DMS53 (cell line): ENCODE data around the gene CFHR1.
"Not testable (repeated sequence)": the region's sequence is repeated elsewhere in the genome, so short reads cannot be mapped to it uniquely, and the experiment has no call there.

Source experiments
- DNase-seq: peaks from one replicate; lab custom pipeline; 2025; lab: John Stamatoyannopoulos, UW

The CFHR1 gene

GRCh38 chr1:196819531-196819930, at the start of gene CFHR1:
Gene CFHR1, plus strand, starts transcription at chr1:196819731. Its CDS starts 114 bp downstream, at chr1:196819845.
- DNase-seq, result not testable (repeated sequence)

GRCh38 chr1:196769823-196770222, 49.7 kb upstream of the CFHR1 start:
- DNase-seq, result not testable (repeated sequence)

DNA sequence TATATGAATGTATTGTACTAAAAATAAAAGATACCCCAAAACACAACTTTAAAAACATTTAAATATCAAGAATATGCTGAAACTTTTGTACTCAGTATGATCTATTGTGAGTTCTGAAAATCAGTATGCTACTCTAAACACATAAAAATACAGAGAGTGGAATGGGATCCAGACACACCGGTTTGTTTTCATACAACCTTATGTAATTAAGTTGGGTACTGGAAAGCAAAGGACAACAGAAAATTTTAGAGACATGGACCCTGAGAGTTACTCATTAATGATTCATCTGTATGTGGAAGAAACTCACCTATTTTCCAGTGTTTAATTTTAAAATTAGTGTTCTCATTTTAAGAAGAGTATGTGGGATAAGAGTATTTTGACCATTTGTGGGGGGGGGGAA, 45.8 kb upstream of the CFHR1 start:
- no peak for DNase-seq

DNA sequence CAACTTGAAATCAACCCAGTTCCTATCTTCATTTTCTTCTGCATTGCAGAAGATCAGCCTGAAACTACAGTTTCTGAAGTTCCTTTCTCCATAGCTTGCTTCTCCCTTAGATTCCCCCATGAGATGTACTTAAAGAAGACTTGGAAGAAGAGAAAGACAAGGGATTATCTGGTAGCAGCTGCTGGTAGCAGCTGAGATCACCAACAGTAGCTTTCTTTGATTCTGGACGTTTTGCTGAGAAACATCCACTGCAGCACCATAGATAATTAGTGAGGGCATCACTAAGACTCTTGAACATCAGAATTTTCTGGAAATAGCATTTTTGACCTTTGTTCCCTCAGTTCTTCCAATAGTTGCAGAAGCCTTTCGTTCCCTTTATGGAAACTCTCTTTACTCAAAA, 45.4 kb upstream of the CFHR1 start:
- DNase-seq, result no peak

- no peak for DNase-seq
These were observed 44.9 kb upstream of the CFHR1 start, which contains the start of gene CFHR3 for GRCh38 chr1:196774603-196775002. Gene CFHR3, plus strand, starts transcription at chr1:196774840. Its CDS starts 47 bp downstream, at chr1:196774887.

DNA sequence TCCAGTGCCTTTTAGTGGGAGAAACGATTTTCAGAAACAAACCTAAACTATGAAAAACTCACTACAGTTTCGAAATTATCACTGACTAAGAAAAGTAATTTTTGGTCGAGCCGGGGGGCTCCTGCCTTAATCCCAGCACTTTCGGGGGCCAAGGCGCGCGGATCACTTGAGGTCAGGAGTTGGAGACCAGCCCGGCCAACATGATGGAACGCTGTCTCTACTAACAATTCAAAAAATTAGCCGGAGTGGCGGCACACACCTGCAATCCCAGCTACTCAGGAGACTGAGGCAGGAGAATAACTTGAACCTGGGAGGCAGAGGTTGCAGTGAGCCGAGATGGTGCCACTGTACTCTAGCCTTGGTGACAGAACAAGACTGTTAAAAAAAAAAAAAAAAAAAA, 41.9 kb upstream of the CFHR1 start:
- no peak for DNase-seq

- DNase-seq, result peak; percentile 24
These were observed 40.4 kb upstream of the CFHR1 start for GRCh38 chr1:196779093-196779492.

DNA sequence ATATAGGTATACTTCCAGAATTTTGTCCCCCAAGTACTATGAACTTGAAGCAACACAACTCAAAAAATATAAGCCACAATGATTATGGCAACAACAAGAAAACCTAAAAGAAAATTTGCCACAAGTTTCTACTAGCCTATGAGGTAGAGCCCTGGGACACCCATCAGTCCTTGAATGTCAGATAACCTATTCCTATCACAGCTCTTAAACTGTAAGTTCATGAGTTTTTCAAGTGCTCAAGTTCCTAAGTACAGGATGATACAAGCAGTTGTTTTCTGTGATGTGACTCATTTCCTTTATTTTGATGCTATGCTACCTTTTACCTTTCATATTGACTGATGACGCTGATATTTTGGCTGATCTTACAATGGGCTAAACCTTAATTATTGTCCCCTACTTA, 28.3 kb upstream of the CFHR1 start:
- DNase-seq, result not testable (repeated sequence)

DNA sequence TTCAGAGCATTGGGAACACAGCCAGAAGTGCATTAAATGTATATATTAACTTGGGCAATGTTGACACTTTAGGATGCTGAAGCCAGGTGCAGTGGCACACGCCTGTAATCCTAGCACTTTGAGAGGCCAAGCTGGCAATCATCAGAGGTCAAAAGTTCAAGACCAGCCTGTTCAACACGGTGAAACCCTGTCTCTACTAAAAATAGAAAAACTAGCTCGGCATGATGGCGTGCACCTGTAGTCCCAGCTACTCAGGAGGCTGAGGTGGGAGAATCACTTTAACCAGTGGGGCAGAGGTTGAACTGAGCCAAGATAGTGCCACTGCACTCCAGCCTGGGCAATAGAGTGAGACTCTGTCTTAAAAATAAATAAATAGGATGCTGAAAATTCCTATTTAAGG, 25.4 kb upstream of the CFHR1 start:
- peak; percentile 81 for DNase-seq

DNA sequence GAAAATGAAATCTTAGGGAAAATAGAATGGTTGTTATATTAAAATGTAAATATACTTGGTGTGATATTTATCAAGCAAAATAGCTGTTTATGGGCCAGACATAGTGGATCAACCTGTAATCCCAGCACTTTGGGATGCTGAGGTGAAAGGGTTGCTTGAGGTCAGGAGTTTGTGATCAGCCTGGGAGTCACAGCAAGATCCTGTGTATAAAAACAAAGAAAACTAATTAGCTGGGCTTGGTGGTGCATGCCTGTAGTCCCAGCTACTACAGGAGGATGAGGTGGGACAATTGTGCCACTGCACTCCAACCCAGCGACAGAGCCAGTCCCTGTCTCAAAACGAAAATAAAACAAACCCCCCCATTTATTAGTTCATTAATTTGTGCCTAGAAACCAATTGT, 21.6 kb upstream of the CFHR1 start:
- DNase-seq, result no peak

GRCh38 chr1:196801920-196802319, 17.6 kb upstream of the CFHR1 start:
- not testable (repeated sequence) for DNase-seq

- DNase-seq, result no peak
These were observed 10.8 kb upstream of the CFHR1 start for GRCh38 chr1:196808529-196809235.

GRCh38 chr1:196817442-196817841, 2.1 kb upstream of the CFHR1 start:
- DNase-seq, result peak; percentile 76

GRCh38 chr1:196827860-196828259, 8.3 kb downstream of the CFHR1 start:
- DNase-seq, result peak; percentile 73

GRCh38 chr1:196849613-196850492, 30.3 kb downstream of the CFHR1 start:
- DNase-seq, result not testable (repeated sequence)

DNA sequence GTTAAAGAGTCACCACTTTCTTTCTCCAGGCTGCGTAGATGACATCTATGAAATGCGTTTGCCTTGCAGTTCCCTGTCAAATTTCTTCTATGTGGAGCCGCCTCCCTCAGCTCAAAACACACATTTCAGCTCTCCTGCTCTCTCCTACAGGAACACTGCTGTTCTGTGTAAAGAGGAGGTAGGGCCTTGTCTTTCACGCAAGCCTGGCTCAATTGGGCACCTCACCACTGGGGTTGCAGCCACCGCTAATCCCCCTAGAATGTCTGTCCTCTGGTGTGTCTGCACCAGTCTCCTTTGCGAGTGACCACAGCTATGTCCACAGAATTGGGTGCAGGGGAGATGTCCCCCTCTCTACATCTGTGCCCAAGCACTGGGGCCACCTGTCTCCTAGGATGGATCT, 36.5 kb downstream of the CFHR1 start:
- DNase-seq, result no peak

- no peak for DNase-seq
These were observed 37.7 kb downstream of the CFHR1 start for GRCh38 chr1:196857188-196857587.

DNA sequence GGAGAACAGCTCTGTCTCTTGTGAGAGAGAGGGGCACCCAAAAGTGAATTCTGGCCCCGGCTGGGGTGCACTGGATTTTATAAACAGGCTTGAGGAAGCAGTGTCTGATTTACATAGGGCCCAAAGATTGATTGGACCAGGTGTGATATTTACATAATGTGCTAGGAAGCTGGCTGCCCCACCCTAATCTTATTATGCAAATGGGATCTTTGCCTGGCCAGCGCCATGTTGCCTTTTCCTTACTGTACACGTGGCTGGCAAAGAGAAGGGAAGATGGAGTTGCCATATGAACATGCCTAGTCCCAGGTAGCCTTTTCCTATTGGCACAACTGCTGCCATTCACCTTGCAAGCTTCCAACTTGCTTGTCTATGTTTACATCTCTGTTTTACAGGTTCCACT, 39.3 kb downstream of the CFHR1 start:
- no peak for DNase-seq

GRCh38 chr1:196860323-196860884, 40.9 kb downstream of the CFHR1 start:
- no peak for DNase-seq

GRCh38 chr1:196861429-196861828, 41.9 kb downstream of the CFHR1 start:
- DNase-seq, result no peak

DNA sequence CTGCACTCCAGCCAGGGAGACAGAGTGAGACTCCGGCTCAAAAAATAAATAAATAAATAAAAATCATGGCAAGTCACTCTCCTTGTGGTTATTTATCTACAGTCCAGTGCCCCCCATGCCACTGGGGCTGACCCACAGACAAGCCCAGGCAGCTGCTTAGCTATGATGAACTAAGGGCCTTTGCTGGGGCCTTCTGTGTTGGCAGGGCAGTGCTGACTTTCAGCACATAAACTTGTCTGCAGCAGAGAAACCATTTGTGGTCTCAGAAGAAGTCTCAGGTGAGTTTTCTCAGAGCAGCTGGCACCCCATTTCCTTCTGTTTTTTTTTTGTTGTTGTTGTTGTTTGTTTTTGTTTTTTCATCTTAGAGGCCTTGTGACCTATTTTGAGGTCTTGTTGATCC, 47.4 kb downstream of the CFHR1 start:
- no peak for DNase-seq

- DNase-seq, result peak; percentile 95
These were observed 53.9 kb downstream of the CFHR1 start for GRCh38 chr1:196873385-196873784.

DNA sequence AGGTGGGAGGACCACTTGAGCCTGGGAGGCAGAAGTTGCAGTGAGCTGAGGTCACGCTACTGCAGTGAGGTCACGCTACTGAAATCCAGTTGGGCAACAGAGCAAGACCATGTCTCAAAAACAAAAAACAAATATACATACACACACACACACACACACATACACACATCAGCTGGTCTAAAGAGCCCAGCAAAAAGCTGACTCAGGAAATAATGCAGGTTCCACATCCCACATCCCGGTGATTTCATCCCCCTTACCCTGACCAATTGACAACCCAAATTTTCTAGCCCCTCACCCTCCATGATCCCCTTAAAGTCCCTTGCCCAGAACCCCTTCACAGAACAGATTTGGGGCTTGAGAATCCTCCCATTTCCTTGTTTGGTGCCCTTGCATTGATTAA, 56.4 kb downstream of the CFHR1 start:
- peak; percentile 36 for DNase-seq
